Lower lobe of right lung (tissue), 2 donors: Measurements from ENCODE around the gene PRM1. TPM values are rescaled to one million over a fixed set of nuclear protein-coding genes. Genes with fewer than 3 reads are reported as not detected.
A peak's percentile ranks its signal among the peaks of the same experiment; 100 is the strongest.

ENCODE experiments used
- ATAC-seq, 2 donors: fragments of 200-7000 bp; cut with Tn5 transposase; one replicate each; pipeline ENCODE4 v1.9.1; 2020 to 2022; ENCODE audit warnings: mild to moderate bottlenecking in 2 of 2, moderate library complexity in 2 of 2
- DNase-seq: peaks from one replicate; pipeline ENCODE4 v3.0.0-alpha.2; 2020
- H3K27ac ChIP-seq: fragments of 200-600 bp; one replicate; pipeline ENCODE4 v1.8.0; 2022
- H3K27me3 ChIP-seq: fragments of 200-600 bp; one replicate; pipeline ENCODE4 v1.8.0; 2022; ENCODE audit warnings: low read depth
- H3K36me3 ChIP-seq: fragments of 200-600 bp; one replicate; pipeline ENCODE4 v1.8.0; 2022; ENCODE audit warnings: mild to moderate bottlenecking
- H3K4me1 ChIP-seq: fragments of 200-600 bp; one replicate; pipeline ENCODE4 v1.8.0; 2022
- H3K4me3 ChIP-seq: fragments of 200-600 bp; one replicate; pipeline ENCODE4 v1.8.0; 2022; ENCODE audit warnings: mild to moderate bottlenecking
- H3K9me3 ChIP-seq: fragments of 200-600 bp; one replicate; pipeline ENCODE4 v1.8.0; 2022
- intact Hi-C: fragments of 100-400 bp; cut with DNase I; formaldehyde crosslinking; loops from one replicate; pipeline ENCODE4 v1.11.0; 2022
- total RNA-seq: library from RNA; stranded (reverse); fragmentation: NEBNext Ultra II Directional; extraction: Animal tissue kit (Norgen Biotek cat#: 25700); gene quantifications from one replicate; pipeline ENCODE4 v1.2.1, GENCODE V29; 2021
- TF ChIP-seq, protein P1 (sequence below): fragments of 200-600 bp; IDR thresholded peaks from one replicate; pipeline ENCODE4 v1.8.0; 2022; ENCODE audit warnings: antibody characterized with exemption, mild to moderate bottlenecking
- donor health status: DM: no; HTN: yes; CAD: no; lungs with severe emphysema.

The PRM1 gene
- total RNA-seq, 1 donor from 2014 or later = not detected

DNA sequence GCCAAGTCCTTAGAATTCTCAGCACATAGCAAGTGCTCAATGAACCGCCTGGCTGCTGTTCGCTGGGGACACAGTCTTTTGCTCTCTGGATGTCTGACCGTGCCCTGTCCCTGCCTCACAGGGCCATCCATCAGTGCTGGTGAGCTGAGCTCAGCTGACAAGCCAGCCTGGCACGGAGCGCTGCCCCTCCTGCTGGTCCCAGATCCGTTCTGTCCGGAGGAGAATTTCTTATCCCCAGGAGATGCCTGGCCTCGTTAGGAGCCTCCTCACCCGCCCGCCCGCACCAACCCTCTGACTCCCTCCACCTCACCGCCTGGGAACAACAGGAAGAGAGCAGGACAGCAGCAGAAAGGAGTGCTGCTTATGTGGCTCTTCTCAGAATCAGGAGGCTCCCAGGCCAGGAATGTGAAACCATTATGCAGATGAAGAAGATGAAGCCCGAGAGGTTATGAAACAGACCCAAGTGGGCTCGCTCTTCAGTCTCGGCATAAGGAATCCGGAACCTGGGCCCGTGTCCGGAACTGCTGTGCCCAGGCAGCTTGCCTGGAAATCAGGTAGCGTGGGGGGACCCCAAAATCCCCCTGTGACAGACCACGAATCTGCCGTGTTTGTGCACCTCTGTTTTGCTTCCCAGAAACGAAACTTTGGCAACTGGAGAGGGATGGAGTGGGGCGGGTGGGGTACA, 35.3 kb upstream of the PRM1 start:
- H3K9me3 ChIP-seq = no peaks in the 10 kb centered on the region
- H3K27ac ChIP-seq = no peak overlapping the region
- intact Hi-C loops = no loop called here
- no peak overlapping the region for H3K4me3 ChIP-seq
- peaks cover 18% of the 10 kb centered on the region for H3K4me1 ChIP-seq
- H3K36me3 ChIP-seq = no peaks in the 10 kb centered on the region
- TF ChIP-seq, protein P1, sequence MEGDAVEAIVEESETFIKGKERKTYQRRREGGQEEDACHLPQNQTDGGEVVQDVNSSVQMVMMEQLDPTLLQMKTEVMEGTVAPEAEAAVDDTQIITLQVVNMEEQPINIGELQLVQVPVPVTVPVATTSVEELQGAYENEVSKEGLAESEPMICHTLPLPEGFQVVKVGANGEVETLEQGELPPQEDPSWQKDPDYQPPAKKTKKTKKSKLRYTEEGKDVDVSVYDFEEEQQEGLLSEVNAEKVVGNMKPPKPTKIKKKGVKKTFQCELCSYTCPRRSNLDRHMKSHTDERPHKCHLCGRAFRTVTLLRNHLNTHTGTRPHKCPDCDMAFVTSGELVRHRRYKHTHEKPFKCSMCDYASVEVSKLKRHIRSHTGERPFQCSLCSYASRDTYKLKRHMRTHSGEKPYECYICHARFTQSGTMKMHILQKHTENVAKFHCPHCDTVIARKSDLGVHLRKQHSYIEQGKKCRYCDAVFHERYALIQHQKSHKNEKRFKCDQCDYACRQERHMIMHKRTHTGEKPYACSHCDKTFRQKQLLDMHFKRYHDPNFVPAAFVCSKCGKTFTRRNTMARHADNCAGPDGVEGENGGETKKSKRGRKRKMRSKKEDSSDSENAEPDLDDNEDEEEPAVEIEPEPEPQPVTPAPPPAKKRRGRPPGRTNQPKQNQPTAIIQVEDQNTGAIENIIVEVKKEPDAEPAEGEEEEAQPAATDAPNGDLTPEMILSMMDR = no peak
- no peak for ATAC-seq
- no peak for DNase-seq
- no peaks in the 10 kb centered on the region for H3K27me3 ChIP-seq

DNA sequence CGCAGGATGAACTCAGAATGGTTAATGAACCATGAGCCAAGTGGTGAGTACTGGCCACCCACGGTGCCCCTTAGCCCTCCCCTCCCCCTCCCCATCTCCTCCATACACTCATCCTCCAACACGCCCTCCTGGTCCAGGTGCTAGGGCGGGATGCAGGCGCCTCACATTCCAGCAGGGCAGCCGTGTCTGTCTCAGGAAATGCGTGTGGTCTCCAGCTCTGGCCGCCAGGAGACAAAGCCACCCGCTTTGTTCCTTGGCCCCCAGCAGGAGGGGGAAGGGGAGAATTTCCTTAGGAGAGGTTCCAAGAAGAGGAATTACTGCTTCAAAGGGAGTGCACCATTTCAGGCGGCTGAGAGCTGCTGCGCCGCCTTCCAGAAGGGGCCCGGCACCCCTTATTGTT, 34.4 kb upstream of the PRM1 start:
- H3K9me3 ChIP-seq = no peaks in the 10 kb centered on the region
- DNase-seq = no peak
- H3K4me3 ChIP-seq = no peak overlapping the region
- no peaks in the 10 kb centered on the region for H3K36me3 ChIP-seq
- H3K4me1 ChIP-seq = peaks cover 25% of the 10 kb centered on the region
- H3K27ac ChIP-seq = no peak overlapping the region
- TF ChIP-seq, protein P1 = no peak
- no peaks in the 10 kb centered on the region for H3K27me3 ChIP-seq
- intact Hi-C loops = no loop called here
- ATAC-seq = no peak

DNA sequence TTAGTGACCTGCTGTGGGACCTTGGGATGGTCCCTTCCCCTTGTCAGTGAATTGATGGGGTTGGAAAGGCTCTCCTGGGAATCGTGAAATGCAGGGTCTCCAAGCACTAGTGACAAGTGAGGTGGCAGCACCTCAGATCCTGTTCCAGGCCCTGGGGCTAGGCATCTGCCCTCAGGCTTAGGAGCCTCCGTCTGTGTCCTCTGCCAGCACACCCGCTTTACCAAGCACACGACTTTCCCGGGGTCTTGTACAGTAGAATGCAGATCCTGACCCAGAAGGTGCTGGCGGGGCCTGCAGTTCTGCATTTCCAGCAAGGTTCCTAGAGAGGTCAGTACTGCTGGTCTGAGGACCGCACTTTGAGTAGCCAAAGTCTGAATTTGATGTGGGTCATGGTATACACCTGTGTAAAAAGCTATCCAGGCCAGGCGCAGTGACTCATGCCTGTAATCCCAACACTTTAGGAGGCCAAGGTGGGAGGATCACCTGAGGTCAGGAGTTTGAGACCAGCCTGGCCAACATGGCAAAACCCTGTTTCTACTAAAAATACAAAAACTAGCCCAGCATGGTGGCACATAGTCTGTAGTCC, 33.3 kb upstream of the PRM1 start:
- TF ChIP-seq, protein P1 = no peak
- intact Hi-C loops = no loop called here
- Histone ChIP-seq H3K9me3 (no peaks in the 10 kb centered on the region), H3K36me3 (no peaks in the 10 kb centered on the region), H3K4me3 (no peak overlapping the region), H3K27ac (no peak overlapping the region), H3K27me3 (no peaks in the 10 kb centered on the region), H3K4me1 (peaks cover 33% of the 10 kb centered on the region)
- ATAC-seq (no peak), DNase-seq (no peak)

DNA sequence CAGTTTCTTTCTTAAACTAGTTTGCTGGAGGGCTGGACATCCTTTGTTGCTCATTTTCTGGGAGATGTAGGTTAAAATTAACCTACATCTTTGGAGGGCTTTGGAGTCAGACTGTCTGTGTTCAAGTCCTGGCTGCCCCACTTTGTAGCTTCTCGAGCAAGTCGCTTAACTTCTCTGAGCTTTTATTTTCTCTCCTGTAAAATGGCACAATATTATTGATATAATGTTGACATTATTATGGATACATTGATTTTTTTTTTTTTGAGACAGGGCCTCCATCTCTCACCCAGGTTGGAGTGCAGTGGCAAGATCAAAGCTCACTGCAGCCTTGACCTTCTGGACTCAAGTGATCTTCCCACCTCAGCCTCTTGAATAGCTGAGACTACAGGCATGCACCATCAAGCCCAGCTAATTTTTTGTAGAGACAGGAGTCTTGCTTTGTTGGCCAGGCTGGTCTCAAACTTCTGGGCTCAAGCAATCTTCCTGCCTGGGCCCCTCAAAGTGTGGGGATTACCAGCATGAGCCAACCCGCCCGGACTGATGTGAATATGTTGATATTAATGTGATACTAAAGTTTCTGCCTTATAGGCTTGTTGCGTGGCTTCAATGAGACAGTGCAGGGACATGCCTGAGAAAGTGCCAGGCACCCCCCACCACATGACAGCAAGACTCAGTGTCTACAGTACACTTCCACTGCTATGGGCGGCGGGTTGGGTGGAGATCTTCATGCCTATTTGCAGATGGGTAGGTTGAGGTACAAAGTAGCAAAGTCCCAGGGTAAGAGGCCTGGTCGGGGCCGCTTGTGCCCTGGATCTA, 32.6 kb upstream of the PRM1 start:
- DNase-seq = no peak
- ATAC-seq = no peak
- no peaks in the 10 kb centered on the region for H3K27me3 ChIP-seq
- intact Hi-C loops = no loop called here
- peaks cover 40% of the 10 kb centered on the region for H3K4me1 ChIP-seq
- H3K4me3 ChIP-seq = no peak overlapping the region
- no peaks in the 10 kb centered on the region for H3K9me3 ChIP-seq
- no peaks in the 10 kb centered on the region for H3K36me3 ChIP-seq
- TF ChIP-seq, protein P1 = no peak
- H3K27ac ChIP-seq = no peak overlapping the region

DNA sequence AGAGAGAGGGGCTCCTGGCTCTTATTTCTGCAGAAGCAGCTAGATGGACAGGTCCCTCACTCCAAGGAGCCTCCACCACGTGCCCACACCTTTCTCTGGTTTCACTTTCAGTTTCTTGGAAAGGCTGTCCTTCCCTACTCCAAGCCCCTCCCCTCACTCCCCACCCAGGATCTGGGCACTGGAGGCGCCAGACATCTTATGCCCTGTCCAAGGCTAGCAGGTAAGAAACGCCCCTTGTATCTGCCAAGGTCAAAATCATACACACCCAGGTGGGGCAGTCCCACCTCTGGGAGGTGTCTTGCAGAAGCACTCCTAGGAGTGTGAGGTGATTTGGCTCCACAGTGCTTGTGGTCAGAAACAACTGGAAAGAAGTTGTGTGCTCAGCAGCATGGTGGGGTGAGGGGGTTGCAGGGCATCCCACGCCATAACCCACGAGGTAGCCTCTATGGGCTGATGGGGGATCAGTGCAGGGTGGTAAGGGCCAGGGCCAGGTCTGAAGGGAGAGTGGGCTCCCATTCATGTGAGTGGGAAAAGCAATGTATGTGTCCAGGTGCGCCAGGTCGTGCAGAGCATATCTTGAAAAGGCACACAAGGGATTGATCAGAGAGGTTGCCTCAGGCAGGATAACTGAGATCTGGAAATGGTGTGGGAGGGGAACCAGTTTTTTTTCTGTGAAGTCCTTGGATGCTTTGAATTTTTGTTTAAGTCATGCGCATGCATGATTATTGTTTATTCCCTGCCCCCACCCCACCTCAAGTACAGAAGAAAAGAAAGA, 31.8 kb upstream of the PRM1 start:
- H3K4me3 ChIP-seq = no peak overlapping the region
- H3K4me1 ChIP-seq = peaks cover 48% of the 10 kb centered on the region
- no peak overlapping the region for H3K27ac ChIP-seq
- no peaks in the 10 kb centered on the region for H3K27me3 ChIP-seq
- DNase-seq (no peak), ATAC-seq (peak; percentile 49 to 69)
- intact Hi-C loops = no loop called here
- H3K9me3 ChIP-seq = no peaks in the 10 kb centered on the region
- H3K36me3 ChIP-seq = no peaks in the 10 kb centered on the region
- TF ChIP-seq, protein P1 = no peak
